ENCODE data around the gene CAMK1D. TPM values are rescaled to one million over a fixed set of nuclear protein-coding genes. Genes with fewer than 3 reads are reported as not detected.

The CAMK1D gene
- total RNA-seq, 1 donor = 11.2 TPM

DNA sequence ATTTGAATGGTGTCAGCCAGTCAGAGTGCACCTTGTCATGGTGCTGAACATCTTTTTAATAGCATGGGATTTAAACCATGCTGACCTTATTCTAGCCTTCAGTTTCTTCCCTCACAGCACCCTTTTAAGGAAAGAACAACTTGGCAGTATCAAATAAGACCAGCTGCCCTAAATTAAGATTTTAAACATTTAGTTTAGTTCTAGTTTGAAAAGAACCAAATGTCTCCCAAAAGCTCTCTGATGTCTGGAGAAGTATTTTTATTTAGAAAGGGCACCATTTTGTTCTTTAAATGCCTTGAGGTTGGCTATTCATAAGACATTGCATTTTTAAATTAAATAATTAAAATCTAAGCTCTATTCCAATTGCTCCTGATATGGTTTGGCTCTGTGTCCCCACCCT is 531.1 kb downstream of the CAMK1D start:
- no peaks in the 10 kb centered on the region for H3K79me2 ChIP-seq (ENCODE audit: insufficient read depth, low read length)
- no peak overlapping the region for H3K4me2 ChIP-seq (ENCODE audit: insufficient read depth, low read length)
- no peaks in the 10 kb centered on the region for H4K20me1 ChIP-seq (ENCODE audit: insufficient read depth, low read length)
- no peak for DNase-seq (ENCODE audit: insufficient read length, low spot score, missing footprints)
- no peaks in the 10 kb centered on the region for H3K4me1 ChIP-seq (ENCODE audit: insufficient read depth, low read length)
- no peaks in the 10 kb centered on the region for H3K36me3 ChIP-seq (ENCODE audit: insufficient read depth, low read length)
- TF ChIP-seq, protein P1, sequence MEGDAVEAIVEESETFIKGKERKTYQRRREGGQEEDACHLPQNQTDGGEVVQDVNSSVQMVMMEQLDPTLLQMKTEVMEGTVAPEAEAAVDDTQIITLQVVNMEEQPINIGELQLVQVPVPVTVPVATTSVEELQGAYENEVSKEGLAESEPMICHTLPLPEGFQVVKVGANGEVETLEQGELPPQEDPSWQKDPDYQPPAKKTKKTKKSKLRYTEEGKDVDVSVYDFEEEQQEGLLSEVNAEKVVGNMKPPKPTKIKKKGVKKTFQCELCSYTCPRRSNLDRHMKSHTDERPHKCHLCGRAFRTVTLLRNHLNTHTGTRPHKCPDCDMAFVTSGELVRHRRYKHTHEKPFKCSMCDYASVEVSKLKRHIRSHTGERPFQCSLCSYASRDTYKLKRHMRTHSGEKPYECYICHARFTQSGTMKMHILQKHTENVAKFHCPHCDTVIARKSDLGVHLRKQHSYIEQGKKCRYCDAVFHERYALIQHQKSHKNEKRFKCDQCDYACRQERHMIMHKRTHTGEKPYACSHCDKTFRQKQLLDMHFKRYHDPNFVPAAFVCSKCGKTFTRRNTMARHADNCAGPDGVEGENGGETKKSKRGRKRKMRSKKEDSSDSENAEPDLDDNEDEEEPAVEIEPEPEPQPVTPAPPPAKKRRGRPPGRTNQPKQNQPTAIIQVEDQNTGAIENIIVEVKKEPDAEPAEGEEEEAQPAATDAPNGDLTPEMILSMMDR (IDR thresholded peaks at IDR 0.05; ENCODE audit: extremely low read depth, low read depth, low read length) = no peak
- H3K9me3 ChIP-seq (ENCODE audit: low read depth, low read length) = no peaks in the 10 kb centered on the region
- no peak overlapping the region for H3K4me3 ChIP-seq (ENCODE audit: insufficient read depth, low read length)
- H2AFZ ChIP-seq (ENCODE audit: low read length) = no peak overlapping the region
- no peak overlapping the region for H3K27ac ChIP-seq (ENCODE audit: low read depth, low read length)
- H3K27me3 ChIP-seq (ENCODE audit: insufficient read depth, low read length) = no peaks in the 10 kb centered on the region

DNA sequence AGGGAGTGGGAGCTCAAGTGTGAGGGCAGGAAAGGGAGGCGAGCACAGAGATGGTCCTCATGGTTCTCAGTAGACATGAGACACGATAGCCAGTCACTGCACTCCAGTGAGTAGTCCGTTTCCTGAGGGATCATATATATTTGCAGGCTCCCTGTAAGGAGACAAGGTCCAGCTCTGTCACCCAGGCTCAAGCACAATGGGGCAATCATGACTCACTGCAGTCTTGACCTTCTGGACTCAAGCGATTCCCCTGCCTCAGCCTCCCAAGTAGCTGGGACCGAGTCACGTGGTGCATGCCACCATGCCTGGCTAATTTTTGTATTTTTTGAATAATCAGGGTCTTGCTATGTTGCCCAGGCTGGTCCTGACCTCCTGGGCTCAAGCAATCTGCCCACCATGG is 535.5 kb downstream of the CAMK1D start:
- no peaks in the 10 kb centered on the region for H3K36me3 ChIP-seq (ENCODE audit: insufficient read depth, low read length)
- no peaks in the 10 kb centered on the region for H3K9me3 ChIP-seq (ENCODE audit: low read depth, low read length)
- H3K27me3 ChIP-seq (ENCODE audit: insufficient read depth, low read length) = no peaks in the 10 kb centered on the region
- no peak for DNase-seq (ENCODE audit: insufficient read length, low spot score, missing footprints)
- H3K27ac ChIP-seq (ENCODE audit: low read depth, low read length) = no peak overlapping the region
- H3K79me2 ChIP-seq (ENCODE audit: insufficient read depth, low read length) = no peaks in the 10 kb centered on the region
- H3K4me2 ChIP-seq (ENCODE audit: insufficient read depth, low read length) = no peak overlapping the region
- TF ChIP-seq, protein P1 (IDR thresholded peaks at IDR 0.05; ENCODE audit: extremely low read depth, low read depth, low read length) = no peak
- H3K4me3 ChIP-seq (ENCODE audit: insufficient read depth, low read length) = no peak overlapping the region
- H2AFZ ChIP-seq (ENCODE audit: low read length) = no peak overlapping the region
- H4K20me1 ChIP-seq (ENCODE audit: insufficient read depth, low read length) = no peaks in the 10 kb centered on the region
- peaks cover 3% of the 10 kb centered on the region for H3K4me1 ChIP-seq (ENCODE audit: insufficient read depth, low read length)

Small RNA genes lying within 50 kb of the gene (small RNA-seq; reads per million reads assigned to genes)
- gene MIR4480 (not detected), gene MIR548Q (not detected), gene RF00279 (not detected), gene RN7SL198P (not detected), gene RNU6ATAC39P (not detected)

Other genes with a start within 250 kb of the CAMK1D start
- gene SEC61A2, start 219.9 kb upstream of the CAMK1D start, total RNA-seq = 9.4 and 13.8 TPM in 2 replicates
- 51.0 and 65.7 TPM in 2 replicates for gene NUDT5, start 153.7 kb upstream of the CAMK1D start, total RNA-seq
- 86.9 and 96.9 TPM in 2 replicates for gene CDC123, start 153.4 kb upstream of the CAMK1D start, total RNA-seq

All from osteoblast (primary cell).